ENCODE data around the gene IGFL4.
A peak's percentile ranks its signal among the peaks of the same experiment; 100 is the strongest.

The IGFL4 gene

GRCh38 chr19:45999653-46000121, 41.1 kb downstream of the IGFL4 start (continued):
- TF ChIP-seq ZSCAN4 (tag by site-specific recombination; IDR thresholded peaks at IDR 0.05) (peak; percentile 66), ZSCAN18 (tag by site-specific recombination; IDR thresholded peaks at IDR 0.05) (0 out of 2 replicates have a peak, but pooled peaks have one; percentile 76), ZNF324 (tag by site-specific recombination; IDR thresholded peaks at IDR 0.05) (peak; percentile 15; the same call in 1 of the 2 replicates), FEZF1 (tag by site-specific recombination; IDR thresholded peaks at IDR 0.05) (no peak), ZNF548 (tag by site-specific recombination; IDR thresholded peaks at IDR 0.05) (peak; percentile 100), ZBTB44 (tag by site-specific recombination; IDR thresholded peaks at IDR 0.05) (no peak), ZNF16 (tag by site-specific recombination; IDR thresholded peaks at IDR 0.05; ENCODE audit: low read depth) (no peak), ZBTB11 (tag by site-specific recombination; conservative IDR thresholded peaks at IDR 0.05; ENCODE audit: low read depth) (no peak), HIC1 (tag by site-specific recombination; IDR thresholded peaks at IDR 0.05) (peak; percentile 90), ZNF623 (tag by site-specific recombination; IDR thresholded peaks at IDR 0.05) (no peak), ZNF747 (tag by site-specific recombination; IDR thresholded peaks at IDR 0.05) (no peak), PBX3 (CRISPR knock-in tag; IDR thresholded peaks at IDR 0.05) (no peak), GLIS1 (tag by site-specific recombination; IDR thresholded peaks at IDR 0.05) (peak; percentile 61), ZNF366 (tag by site-specific recombination; conservative IDR thresholded peaks at IDR 0.05) (peak; percentile 73; the same call in 1 of the 2 replicates), ZNF280D (tag by site-specific recombination; IDR thresholded peaks at IDR 0.05) (0 out of 2 replicates have a peak, but pooled peaks have one; percentile 4), YY1 (tag by site-specific recombination; IDR thresholded peaks at IDR 0.05) (no peak), ZNF24 (tag by site-specific recombination; IDR thresholded peaks at IDR 0.05) (peak; percentile 87), KLF9 (tag by site-specific recombination; IDR thresholded peaks at IDR 0.05; ENCODE audit: low read depth) (peak; percentile 83), TSHZ1 (tag by site-specific recombination; IDR thresholded peaks at IDR 0.05; ENCODE audit: borderline replicate concordance) (peak; percentile 23; the same call in 1 of the 2 replicates), ZNF558 (tag by site-specific recombination; IDR thresholded peaks at IDR 0.05) (no peak), PRDM1 (tag by site-specific recombination; IDR thresholded peaks at IDR 0.05) (peak; percentile 95)
